Fibroblast of the aortic adventitia (primary cell): ENCODE measurements around the gene MPP7. TPM values are rescaled to one million over a fixed set of nuclear protein-coding genes. Genes with fewer than 3 reads are reported as not detected.
"Not testable (repeated sequence)": the region's sequence is repeated elsewhere in the genome, so short reads cannot be mapped to it uniquely, and the experiment has no call there.

Experiments
- DNase-seq: peaks from one replicate; pipeline ENCODE4 v3.0.0-alpha.2; 2010; ENCODE audit warnings: low read depth
- H3K4me3 ChIP-seq: 2 replicates; pipeline ENCODE4 v1.5.1; 2011; ENCODE audit warnings: low read depth, mild to moderate bottlenecking, control low read depth, low read length, moderate library complexity
- total RNA-seq: library from RNA; depleted of rRNA; stranded (reverse); fragments of >200 nt; gene quantifications from 2 replicates; pipeline ENCODE4 v1.2.3, GENCODE V29; 2012; ENCODE audit warnings: low replicate concordance
- TF ChIP-seq, protein P1 (sequence below): IDR thresholded peaks from 2 replicates; pipeline ENCODE4 v1.5.1; 2011; ENCODE audit warnings: mild to moderate bottlenecking, low read length, control low read depth, inconsistent platforms; ENCODE audit not compliant: insufficient read depth

MPP7 gene
- total RNA-seq, result 1.4 and 2.7 TPM in 2 replicates

DNA sequence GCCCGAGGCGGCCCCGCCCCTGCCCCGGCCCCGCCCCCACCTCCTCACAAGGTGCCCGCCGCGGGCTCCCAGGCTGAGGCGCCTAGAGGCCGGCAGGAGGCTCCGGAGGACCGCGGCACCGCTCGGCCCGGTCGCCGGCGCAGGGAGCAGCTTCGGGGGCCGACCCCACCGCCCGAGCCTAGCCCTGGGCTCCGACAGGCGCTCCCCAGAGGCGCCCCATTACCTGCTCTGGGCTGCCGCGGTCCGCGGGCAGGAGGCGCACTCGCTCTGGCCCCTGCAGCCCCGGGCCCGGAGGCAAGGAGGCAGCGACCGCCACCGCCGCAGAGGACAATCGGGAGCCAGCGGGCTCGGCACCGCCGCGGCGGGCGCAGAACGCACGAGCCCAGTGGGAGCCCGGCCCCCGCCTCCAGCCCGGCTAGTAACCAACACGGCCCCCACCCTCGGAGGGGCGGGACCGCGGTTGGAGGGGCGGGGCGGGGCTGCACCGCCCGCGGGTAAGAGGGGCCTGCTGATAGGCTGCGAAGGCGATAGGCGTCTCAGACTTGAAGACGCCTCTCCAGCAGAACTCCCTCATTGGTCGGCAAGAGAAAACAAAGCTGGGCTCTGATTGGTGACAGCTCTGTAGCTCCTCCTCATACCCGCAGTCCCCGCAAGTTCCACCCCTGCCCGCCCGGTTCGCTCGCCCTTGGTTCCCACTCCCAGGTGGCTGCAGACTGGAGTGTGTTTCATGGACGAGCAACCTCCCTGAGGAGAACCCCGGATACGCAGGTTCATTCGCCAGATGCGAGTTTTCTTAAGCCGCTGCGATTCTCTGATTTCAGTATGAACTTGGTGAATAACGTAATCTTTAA lies at the start of gene MPP7:
Gene MPP7, minus strand, starts transcription at position 427 of the 851 bp plus-strand sequence. CDS start 64,460 bp downstream, outside the sequence.
- H3K4me3 ChIP-seq, result peak within 1 kb of the TSS; percentile 79
- TF ChIP-seq, protein P1, sequence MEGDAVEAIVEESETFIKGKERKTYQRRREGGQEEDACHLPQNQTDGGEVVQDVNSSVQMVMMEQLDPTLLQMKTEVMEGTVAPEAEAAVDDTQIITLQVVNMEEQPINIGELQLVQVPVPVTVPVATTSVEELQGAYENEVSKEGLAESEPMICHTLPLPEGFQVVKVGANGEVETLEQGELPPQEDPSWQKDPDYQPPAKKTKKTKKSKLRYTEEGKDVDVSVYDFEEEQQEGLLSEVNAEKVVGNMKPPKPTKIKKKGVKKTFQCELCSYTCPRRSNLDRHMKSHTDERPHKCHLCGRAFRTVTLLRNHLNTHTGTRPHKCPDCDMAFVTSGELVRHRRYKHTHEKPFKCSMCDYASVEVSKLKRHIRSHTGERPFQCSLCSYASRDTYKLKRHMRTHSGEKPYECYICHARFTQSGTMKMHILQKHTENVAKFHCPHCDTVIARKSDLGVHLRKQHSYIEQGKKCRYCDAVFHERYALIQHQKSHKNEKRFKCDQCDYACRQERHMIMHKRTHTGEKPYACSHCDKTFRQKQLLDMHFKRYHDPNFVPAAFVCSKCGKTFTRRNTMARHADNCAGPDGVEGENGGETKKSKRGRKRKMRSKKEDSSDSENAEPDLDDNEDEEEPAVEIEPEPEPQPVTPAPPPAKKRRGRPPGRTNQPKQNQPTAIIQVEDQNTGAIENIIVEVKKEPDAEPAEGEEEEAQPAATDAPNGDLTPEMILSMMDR, result peak; percentile 25
- peak; percentile 97 for DNase-seq

DNA sequence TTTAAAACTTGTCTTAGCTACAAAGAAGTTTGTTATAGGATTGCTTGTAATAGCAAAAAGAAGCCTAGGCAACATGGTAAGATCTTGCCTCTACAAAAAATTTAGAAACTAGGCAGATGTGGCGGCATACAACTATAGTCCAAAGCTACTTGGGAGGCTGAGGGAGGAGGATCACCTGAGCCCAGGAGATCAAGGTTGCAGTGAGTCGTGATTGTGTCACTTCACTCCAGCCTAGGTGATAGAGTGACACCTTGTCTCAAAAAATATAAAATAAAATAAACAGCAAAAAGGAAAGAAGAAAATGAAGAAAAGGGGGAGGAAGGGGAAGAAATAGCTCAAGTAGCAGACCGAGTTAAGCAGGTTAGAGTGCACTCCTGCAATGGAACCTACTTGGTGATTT lies 47.0 kb upstream of the MPP7 start:
- TF ChIP-seq, protein P1, result no peak
- no peak overlapping the region for H3K4me3 ChIP-seq
- no peak for DNase-seq

- no peak for DNase-seq
- TF ChIP-seq, protein P1, result no peak
- no peak overlapping the region for H3K4me3 ChIP-seq
Measured at GRCh38 chr10:28343987-28344895, 41.4 kb upstream of the MPP7 start.

- TF ChIP-seq, protein P1, result no peak
- H3K4me3 ChIP-seq, result no peak overlapping the region
- DNase-seq, result no peak
Measured at GRCh38 chr10:28343252-28343651, 40.4 kb upstream of the MPP7 start.

- not testable (repeated sequence) for H3K4me3 ChIP-seq, DNase-seq
Measured at GRCh38 chr10:28341679-28342078, 38.8 kb upstream of the MPP7 start.

DNA sequence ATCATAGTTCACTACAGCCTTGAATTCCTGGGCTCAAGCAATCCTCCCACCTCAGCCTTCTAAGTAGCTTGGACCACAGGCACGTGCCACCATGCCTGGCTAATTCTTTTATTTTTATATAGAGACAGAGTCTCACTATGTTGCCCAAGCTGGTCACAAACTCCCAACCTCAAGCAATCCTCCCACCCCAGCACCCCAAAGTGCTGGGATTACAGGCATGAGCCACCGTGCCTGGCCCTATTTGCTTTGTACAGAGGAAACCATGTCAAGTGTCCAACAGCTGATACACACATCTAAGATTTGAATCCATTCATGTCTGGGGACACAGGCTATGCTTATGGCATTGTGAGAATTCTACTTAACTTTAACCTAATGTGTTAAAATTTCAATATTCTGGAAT lies 29.9 kb upstream of the MPP7 start:
- TF ChIP-seq, protein P1, result no peak
- DNase-seq, result no peak

GRCh38 chr10:28331841-28332240 lies 29.0 kb upstream of the MPP7 start:
- TF ChIP-seq, protein P1, result no peak
- peak; percentile 60 for DNase-seq
- no peak overlapping the region for H3K4me3 ChIP-seq

More for the DNA sequence above, 29.9 kb upstream of the MPP7 start:
- H3K4me3 ChIP-seq, result no peak overlapping the region
